ENCODE data around the gene ZFC3H1. TPM values are rescaled to one million over a fixed set of nuclear protein-coding genes. Genes with fewer than 3 reads are reported as not detected.

Gene ZFC3H1
- total and polyA plus RNA-seq, 2 of the 8 experiments (the other 6 are each of a cell fraction or from before 2014, with no cell fraction given), result 20.0 to 32.4 TPM

GRCh38 chr12:71710276-71711125, 46.9 kb upstream of the ZFC3H1 start:
- Histone ChIP-seq H3K4ac (replicated peaks; ENCODE audit: insufficient read length, low read depth, low read length) (no peak overlapping the region), H4K5ac (ENCODE audit: insufficient read length, low read depth, low read length) (no peak overlapping the region), H2BK15ac (ENCODE audit: low read length) (no peak overlapping the region), H2AK5ac (ENCODE audit: low read depth, low read length) (no peak overlapping the region), H3K4me1 (replicated peaks in 1 of 4; ENCODE audit: control insufficient read depth in 3 of 4, insufficient read depth in 4 of 4, low read length in 3 of 4) (no peaks in the 10 kb centered on the region), H3K23me2 (ENCODE audit: low read depth, low read length) (no peaks in the 10 kb centered on the region), H3K9ac (replicated peaks in 1 of 4; ENCODE audit: extremely low read depth in 1 of 4, low read depth in 3 of 4, low read length in 3 of 4) (no peak overlapping the region), H3K18ac (ENCODE audit: extremely low read depth, low read length) (no peak overlapping the region), H2BK12ac (ENCODE audit: low read depth, low read length) (no peak overlapping the region), H4K91ac (replicated peaks; ENCODE audit: insufficient read length, low read length) (no peak overlapping the region), H3K27me3 (replicated peaks in 1 of 4; ENCODE audit: control insufficient read depth in 3 of 4, extremely low read depth in 1 of 4, insufficient read depth in 3 of 4, low read length in 3 of 4) (no peaks in the 10 kb centered on the region), H3K79me1 (ENCODE audit: low read depth, low read length) (no peaks in the 10 kb centered on the region), H2AFZ (ENCODE audit: low read length) (no peak overlapping the region), H3K14ac (ENCODE audit: insufficient read length) (no peak overlapping the region), H2BK120ac (replicated peaks; ENCODE audit: low read depth, low read length) (no peak overlapping the region), H3K36me3 (ENCODE audit: control insufficient read depth in 2 of 4, insufficient read depth in 4 of 4, low read length in 3 of 4) (no peaks in the 10 kb centered on the region), H3K79me2 (ENCODE audit: control insufficient read depth in 1 of 2, insufficient read depth in 2 of 2, low read length in 2 of 2) (no peaks in the 10 kb centered on the region), H4K20me1 (replicated peaks in 1 of 2; ENCODE audit: control insufficient read depth in 1 of 2, insufficient read depth in 2 of 2, low read length in 2 of 2) (no peaks in the 10 kb centered on the region), H2BK5ac (ENCODE audit: low read depth, low read length) (no peak overlapping the region), H3K4me2 (ENCODE audit: insufficient read depth in 1 of 2, low read depth in 2 of 2, low read length in 2 of 2) (no peak overlapping the region), H3K56ac (replicated peaks; ENCODE audit: insufficient read length, low read depth, low read length) (no peak overlapping the region), H3K4me3 (ENCODE audit: extremely low read depth in 1 of 4, insufficient read depth in 2 of 4, low read depth in 3 of 4, low read length in 4 of 4) (no peak overlapping the region), H2BK20ac (ENCODE audit: low read length) (no peak overlapping the region), H3K27ac (ENCODE audit: low read depth, low read length) (no peak overlapping the region), H3K23ac (ENCODE audit: insufficient read length) (no peak overlapping the region), H3K9me3 (ENCODE audit: insufficient read depth in 2 of 2, low read depth in 1 of 2, low read length in 1 of 2) (0 out of 4 replicates have a peak, but pooled peaks cover 0 to 4% of the 10 kb centered on the region in 2 experiments), H4K8ac (ENCODE audit: extremely low read depth, insufficient read depth, low read length) (no peak overlapping the region)
- ChIA-PET CTCF (ENCODE audit: partially characterized antibody) (no interaction called here), POLR2A (ENCODE audit: partially characterized antibody) (no interaction called here)
- FAIRE-seq, result no peak
- TF ChIP-seq POLR2A (IDR thresholded peaks at IDR 0.05; ENCODE audit: control extremely low read depth in 1 of 2, low read depth in 2 of 2, low read length in 2 of 2) (no peak), SRF (IDR thresholded peaks at IDR 0.05; ENCODE audit: low read depth, low read length) (no peak), POLR2AphosphoS5 (IDR thresholded peaks at IDR 0.05; ENCODE audit: low read depth, low read length) (no peak), FOSL1 (IDR thresholded peaks at IDR 0.05; ENCODE audit: insufficient read depth, low read depth, low read length) (no peak), PHF8 (conservative IDR thresholded peaks at IDR 0.05; ENCODE audit: low read depth, low read length) (no peak), BRCA1 (IDR thresholded peaks at IDR 0.05; ENCODE audit: low read depth, low read length) (no peak), BCL11A (IDR thresholded peaks at IDR 0.05; ENCODE audit: low read depth in 2 of 2, low read length in 2 of 2) (no peak), CBX8 (IDR thresholded peaks at IDR 0.05; ENCODE audit: borderline replicate concordance, low read depth, low read length) (no peak), KDM1A (IDR thresholded peaks at IDR 0.05; ENCODE audit: borderline replicate concordance, low read length) (no peak)
- 92% methylated on average over 7 of the region's 7 CpGs; no CpG with 5 or more reads in 1 of the 2 experiments for WGBS, 2 experiments (ENCODE audit: extremely low coverage in 1 of 2, insufficient coverage in 1 of 2, insufficient read length in 1 of 2, insufficient replicate concordance in 2 of 2, low coverage in 1 of 2, low lambda C conversion rate in 2 of 2, missing lambda C conversion rate in 1 of 2)
- peak in 1 of 2 experiments; percentile 19 for DNase-seq (ENCODE audit: low read depth in 1 of 2, low spot score in 2 of 2)

Measured in H1 (cell line).